Mucosa of descending colon (tissue), 3 donors: ENCODE data around the gene RUNX1. TPM values are rescaled to one million over a fixed set of nuclear protein-coding genes. Genes with fewer than 3 reads are reported as not detected.

ENCODE experiments used
- ATAC-seq: fragments of 200-7000 bp; cut with Tn5 transposase; one replicate; pipeline ENCODE4 v1.9.1; 2020; ENCODE audit warnings: mild to moderate bottlenecking, moderate library complexity
- DNase-seq, 3 donors: peaks; one replicate each; pipeline ENCODE4 v3.0.0-alpha.2; 2020
- H3K36me3 ChIP-seq: fragments of 200-600 bp; one replicate; pipeline ENCODE4 v1.8.0; 2021; ENCODE audit warnings: low read depth, mild to moderate bottlenecking
- H3K4me1 ChIP-seq: fragments of 200-600 bp; one replicate; pipeline ENCODE4 v1.8.0; 2021; ENCODE audit warnings: low read depth, mild to moderate bottlenecking
- H3K4me3 ChIP-seq: fragments of 200-600 bp; one replicate; pipeline ENCODE4 v1.8.0; 2021; ENCODE audit warnings: mild to moderate bottlenecking
- H3K9me3 ChIP-seq: fragments of 200-600 bp; one replicate; pipeline ENCODE4 v1.8.0; 2021; ENCODE audit warnings: mild to moderate bottlenecking
- intact Hi-C, 2 donors: fragments of 100-400 bp; cut with DNase I in 1 of 2; cut with micrococcal nuclease in 1 of 2; formaldehyde crosslinking; loops; one replicate each; pipeline versions ENCODE4 v1.11.0 to v1.11.1; 2022; cut with DNase I, micrococcal nuclease
- total RNA-seq, 3 donors: library from RNA; stranded (reverse); fragmentation: NEBNext Ultra II Directional in 2 of 3; extraction: Animal tissue kit (Norgen Biotek cat#: 25700) in 2 of 3; gene quantifications; one replicate each; pipeline versions ENCODE4 v1.2.1 to v1.2.4, GENCODE V29; 2021 to 2023
- TF ChIP-seq, protein P1 (sequence below): fragments of 200-600 bp; IDR thresholded peaks from one replicate; pipeline ENCODE4 v1.8.0; 2022; ENCODE audit warnings: antibody characterized with exemption, mild to moderate bottlenecking
- donor health status: DM: no; HTN: no; CAD: no; lungs with moderate emphysema.
- donor health status: DM: no; HTN: no; CAD: no.
- donor health status: DM: no; HTN: yes; CAD: no.

Gene RUNX1
- total RNA-seq, 3 donors from 2014 or later: 16.5 to 29.4 (median 24.0) TPM

DNA sequence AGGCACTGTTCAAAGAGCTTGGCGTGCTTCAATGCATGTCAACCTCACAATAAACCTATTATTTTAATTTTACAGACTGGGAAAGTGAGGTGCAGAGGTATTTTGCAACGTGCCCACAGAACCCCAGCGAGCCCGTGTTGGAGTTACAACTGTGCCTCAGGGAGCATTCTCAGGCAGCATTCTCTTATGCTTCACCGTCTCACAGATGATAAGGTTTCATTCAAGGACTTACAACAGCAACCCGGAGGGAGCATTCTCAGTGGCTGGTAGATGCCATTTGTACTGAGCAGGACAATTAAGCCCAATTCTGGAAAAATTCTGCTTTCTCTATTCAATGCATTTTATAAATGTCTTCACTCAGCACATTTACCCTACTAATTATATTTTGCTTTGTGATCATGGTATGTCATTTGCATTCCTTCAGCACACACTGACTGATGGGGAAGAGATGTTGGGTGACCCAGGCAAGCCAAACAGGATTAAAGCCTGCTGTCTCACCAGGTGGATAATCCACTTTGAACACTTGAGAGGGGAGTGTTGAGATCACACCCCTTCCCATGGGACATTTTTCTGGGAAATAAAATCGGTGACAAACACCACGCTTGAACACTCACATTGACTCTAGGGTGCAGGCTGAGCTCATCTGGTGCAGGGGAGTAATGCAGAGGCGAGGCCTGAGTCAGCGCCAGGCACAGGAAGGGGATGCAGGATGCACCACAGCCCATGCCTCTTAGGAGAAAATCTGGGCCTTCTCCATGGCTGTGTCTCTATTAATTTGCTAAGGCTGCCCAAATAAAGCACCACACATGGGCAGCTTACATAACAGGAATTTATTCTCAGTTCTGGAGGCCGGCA is 266.4 kb downstream of the RUNX1 start:
- Histone ChIP-seq H3K4me3 (no peak overlapping the region), H3K9me3 (no peaks in the 10 kb centered on the region), H3K4me1 (no peaks in the 10 kb centered on the region), H3K36me3 (no peaks in the 10 kb centered on the region)
- TF ChIP-seq, protein P1, sequence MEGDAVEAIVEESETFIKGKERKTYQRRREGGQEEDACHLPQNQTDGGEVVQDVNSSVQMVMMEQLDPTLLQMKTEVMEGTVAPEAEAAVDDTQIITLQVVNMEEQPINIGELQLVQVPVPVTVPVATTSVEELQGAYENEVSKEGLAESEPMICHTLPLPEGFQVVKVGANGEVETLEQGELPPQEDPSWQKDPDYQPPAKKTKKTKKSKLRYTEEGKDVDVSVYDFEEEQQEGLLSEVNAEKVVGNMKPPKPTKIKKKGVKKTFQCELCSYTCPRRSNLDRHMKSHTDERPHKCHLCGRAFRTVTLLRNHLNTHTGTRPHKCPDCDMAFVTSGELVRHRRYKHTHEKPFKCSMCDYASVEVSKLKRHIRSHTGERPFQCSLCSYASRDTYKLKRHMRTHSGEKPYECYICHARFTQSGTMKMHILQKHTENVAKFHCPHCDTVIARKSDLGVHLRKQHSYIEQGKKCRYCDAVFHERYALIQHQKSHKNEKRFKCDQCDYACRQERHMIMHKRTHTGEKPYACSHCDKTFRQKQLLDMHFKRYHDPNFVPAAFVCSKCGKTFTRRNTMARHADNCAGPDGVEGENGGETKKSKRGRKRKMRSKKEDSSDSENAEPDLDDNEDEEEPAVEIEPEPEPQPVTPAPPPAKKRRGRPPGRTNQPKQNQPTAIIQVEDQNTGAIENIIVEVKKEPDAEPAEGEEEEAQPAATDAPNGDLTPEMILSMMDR: no peak
- DNase-seq: no peak
- ATAC-seq: no peak
- intact Hi-C loops: no loop called here

DNA sequence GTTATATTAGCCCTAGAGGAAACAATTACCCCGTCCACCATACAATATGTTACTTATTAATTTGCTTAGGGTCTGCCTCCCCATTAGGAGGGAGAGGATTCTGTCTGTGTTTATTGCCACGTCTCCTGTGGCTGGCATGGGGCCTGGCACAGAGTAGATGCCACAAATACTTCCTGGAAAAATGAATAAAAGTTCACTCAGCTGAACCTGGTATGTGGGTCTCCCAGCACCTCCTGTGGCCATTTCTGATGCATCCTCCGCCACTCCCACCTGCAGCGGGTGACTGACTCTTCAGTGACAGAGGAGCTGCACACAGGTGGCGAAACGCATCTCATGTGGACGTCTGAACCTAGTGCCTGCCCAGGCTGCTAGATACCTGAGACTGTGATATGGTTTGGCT is 267.6 kb downstream of the RUNX1 start:
- no peaks in the 10 kb centered on the region for H3K36me3 ChIP-seq
- H3K4me3 ChIP-seq: no peak overlapping the region
- no peak for DNase-seq
- H3K4me1 ChIP-seq: no peaks in the 10 kb centered on the region
- intact Hi-C loops: no loop called here
- no peaks in the 10 kb centered on the region for H3K9me3 ChIP-seq
- ATAC-seq: no peak
- TF ChIP-seq, protein P1: no peak

DNA sequence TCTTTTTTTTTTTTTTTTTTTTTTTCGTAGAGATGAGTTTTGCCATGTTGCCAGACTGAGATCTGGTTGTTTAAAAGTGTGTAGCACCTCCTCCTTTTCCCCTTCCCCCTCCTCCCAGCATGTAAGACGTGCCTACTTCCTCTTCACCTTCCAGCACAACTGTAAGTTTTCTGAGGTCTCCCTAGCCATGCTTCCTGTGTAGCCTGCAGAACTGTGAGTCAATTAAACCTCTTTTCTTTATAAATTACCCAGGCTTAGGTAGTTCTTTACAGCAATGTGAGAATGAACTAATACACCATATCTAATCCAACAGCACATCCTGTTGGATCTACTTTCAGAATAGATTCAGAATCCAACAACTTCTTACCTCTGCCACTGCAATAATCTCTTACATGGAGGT is 269.2 kb downstream of the RUNX1 start:
- no peaks in the 10 kb centered on the region for H3K36me3 ChIP-seq
- no peaks in the 10 kb centered on the region for H3K4me1 ChIP-seq
- DNase-seq (no peak), ATAC-seq (no peak)
- H3K4me3 ChIP-seq: no peak overlapping the region
- TF ChIP-seq, protein P1: no peak
- intact Hi-C loops: no loop called here
- H3K9me3 ChIP-seq: no peaks in the 10 kb centered on the region

DNA sequence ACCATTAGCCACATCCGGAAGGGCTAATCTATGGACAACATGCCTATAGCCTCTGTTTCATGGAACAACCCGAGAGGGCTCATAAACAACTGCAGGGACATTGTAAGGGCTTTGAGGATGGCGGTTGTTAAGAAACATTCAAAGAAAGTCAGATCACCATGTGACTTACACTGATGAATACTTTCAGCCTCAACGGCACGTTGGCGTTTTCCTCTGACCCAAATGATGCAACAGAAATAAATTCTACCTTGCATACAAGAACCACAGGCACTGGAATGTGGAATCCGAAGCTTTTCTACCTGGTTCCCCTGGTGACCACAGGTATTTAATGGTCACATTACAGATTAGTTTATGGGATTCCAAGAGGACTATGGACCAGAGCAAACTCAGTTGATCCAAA is 273.3 kb downstream of the RUNX1 start:
- intact Hi-C loops: no loop called here
- TF ChIP-seq, protein P1: no peak

DNA sequence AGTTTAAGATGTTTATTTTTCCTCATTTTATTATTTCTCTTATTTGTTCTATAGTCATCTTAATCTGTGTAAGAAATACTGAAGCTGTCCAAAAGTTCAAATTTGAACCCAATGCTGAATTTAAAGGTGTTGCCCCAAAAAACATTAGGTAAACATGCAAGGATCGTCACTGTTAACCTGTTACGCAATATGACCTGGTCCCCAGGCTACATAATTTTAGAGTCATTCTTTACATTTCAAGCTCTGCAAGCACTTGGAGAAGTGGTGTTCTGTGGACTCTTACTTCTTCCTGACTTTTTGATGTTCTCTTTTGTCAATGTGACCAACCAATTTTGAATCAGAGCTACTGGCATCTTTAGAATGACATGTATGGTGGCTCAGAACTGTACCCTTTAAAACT is 274.4 kb downstream of the RUNX1 start:
- H3K36me3 ChIP-seq: no peaks in the 10 kb centered on the region
- H3K4me3 ChIP-seq: no peak overlapping the region
- no peak for DNase-seq
- no peaks in the 10 kb centered on the region for H3K9me3 ChIP-seq
- no peak for ATAC-seq
- intact Hi-C loops: no loop called here
- TF ChIP-seq, protein P1: no peak
- no peaks in the 10 kb centered on the region for H3K4me1 ChIP-seq

More for the DNA sequence above, 273.3 kb downstream of the RUNX1 start:
- Histone ChIP-seq H3K4me3 (no peak overlapping the region), H3K4me1 (no peaks in the 10 kb centered on the region), H3K9me3 (no peaks in the 10 kb centered on the region), H3K36me3 (no peaks in the 10 kb centered on the region)
- no peak for DNase-seq
- ATAC-seq: no peak
